ENCODE data around the gene CTNND2.

CTNND2 gene

GRCh38 chr5:11760934-11761603 lies 143.2 kb downstream of the CTNND2 start:
- FAIRE-seq = peak; percentile 6

- FAIRE-seq = no peak
Observed at GRCh38 chr5:11758321-11758720, 145.9 kb downstream of the CTNND2 start.

- no peak for FAIRE-seq
Observed at GRCh38 chr5:11757661-11758060, 146.6 kb downstream of the CTNND2 start.

GRCh38 chr5:11737010-11737409 lies 167.2 kb downstream of the CTNND2 start:
- no peak for FAIRE-seq

GRCh38 chr5:11734369-11734768 lies 169.9 kb downstream of the CTNND2 start:
- no peak for FAIRE-seq

- no peak for FAIRE-seq
Observed at GRCh38 chr5:11733840-11734192, 170.4 kb downstream of the CTNND2 start.

- FAIRE-seq = no peak
Observed at GRCh38 chr5:11733185-11733839, 170.9 kb downstream of the CTNND2 start.

GRCh38 chr5:11724940-11725339 lies 179.3 kb downstream of the CTNND2 start:
- FAIRE-seq = no peak

GRCh38 chr5:11719888-11720481 lies 184.3 kb downstream of the CTNND2 start:
- FAIRE-seq = no peak

GRCh38 chr5:11715461-11716196 lies 188.6 kb downstream of the CTNND2 start:
- no peak for FAIRE-seq

- no peak for FAIRE-seq
Observed at GRCh38 chr5:11711932-11712331, 192.3 kb downstream of the CTNND2 start.

- no peak for FAIRE-seq
Observed at GRCh38 chr5:11709021-11709420, 195.2 kb downstream of the CTNND2 start.

- FAIRE-seq = no peak
Observed at GRCh38 chr5:11704916-11705315, 199.3 kb downstream of the CTNND2 start.

GRCh38 chr5:11700391-11700790 lies 203.9 kb downstream of the CTNND2 start:
- FAIRE-seq = no peak

GRCh38 chr5:11692636-11693035 lies 211.6 kb downstream of the CTNND2 start:
- no peak for FAIRE-seq

GRCh38 chr5:11687498-11687897 lies 216.7 kb downstream of the CTNND2 start:
- FAIRE-seq = no peak

- FAIRE-seq = no peak
Observed at GRCh38 chr5:11684607-11685006, 219.6 kb downstream of the CTNND2 start.

- FAIRE-seq = no peak
Observed at GRCh38 chr5:11683666-11684065, 220.6 kb downstream of the CTNND2 start.

- no peak for FAIRE-seq
Observed at GRCh38 chr5:11681796-11682195, 222.4 kb downstream of the CTNND2 start.

GRCh38 chr5:11679676-11680075 lies 224.6 kb downstream of the CTNND2 start:
- FAIRE-seq = no peak

GRCh38 chr5:11675184-11675583 lies 229.1 kb downstream of the CTNND2 start:
- FAIRE-seq = no peak

GRCh38 chr5:11672385-11673085 lies 231.7 kb downstream of the CTNND2 start:
- no peak for FAIRE-seq

GRCh38 chr5:11658376-11658775 lies 245.9 kb downstream of the CTNND2 start:
- FAIRE-seq = no peak
